ENCODE results near the gene HIC1. TPM values are rescaled to one million over a fixed set of nuclear protein-coding genes. Genes with fewer than 3 reads are reported as not detected.
A peak's percentile ranks its signal among the peaks of the same experiment; 100 is the strongest.

The HIC1 gene
- total and polyA plus RNA-seq, 9 of the 15 experiments (the other 6 are each of a cell fraction or from before 2014, with no cell fraction given), result 0.01 to 2.5 (median 0.18) TPM

GRCh38 chr17:2058586-2059546 lies 4.0 kb downstream of the HIC1 start:
- no peak overlapping the region for H3K27ac ChIP-seq (ENCODE audit: extremely low read depth, low read depth, low read length)
- 95% methylated on average over 7 of the region's 78 CpGs for WGBS (ENCODE audit: insufficient coverage, low coverage, missing lambda C conversion rate)
- H3K9me1 ChIP-seq (ENCODE audit: control insufficient read depth, insufficient read depth, low read length), result no peaks in the 10 kb centered on the region
- no peaks in the 10 kb centered on the region for H3K79me2 ChIP-seq (ENCODE audit: control insufficient read depth, insufficient read depth, low read length)
- intact Hi-C loops (cut with micrococcal nuclease) (loop anchor here (10.0 kb wide), 1 partner anchor 116 kb away; no protein-coding TSS in a partner anchor), in situ Hi-C loops (cut with MboI) (no loop called here)
- FAIRE-seq, result no peak
- H3K4me1 ChIP-seq (replicated peaks in 1 of 2; ENCODE audit: control insufficient read depth in 2 of 2, insufficient read depth in 2 of 2, low read length in 2 of 2), result peaks cover 0 to 47% of the 10 kb centered on the region in 2 experiments; a peak in 2 of 5 replicates
- no TSS peak for BruUV-seq (replicated peaks)
- no peak for DNase-seq (ENCODE audit: extremely low read depth in 1 of 4, low spot score in 3 of 4)
- no peak overlapping the region for H3K4me3 ChIP-seq
- ChIA-PET POLR2A (interaction anchor here (0.6 to 0.7 kb wide), 2 partner anchors 26 to 96 kb away, joined by 3 read pairs; no protein-coding TSS in a partner anchor), CTCF (ENCODE audit: low intra/inter-chr PET ratio) (no interaction called here)
- no peak overlapping the region for H2AFZ ChIP-seq (ENCODE audit: low read depth, low read length)
- H3K9ac ChIP-seq (ENCODE audit: insufficient read depth in 1 of 2, low read depth in 2 of 2, low read length in 2 of 2), result no peak overlapping the region
- H3K9me3 ChIP-seq (replicated peaks; ENCODE audit: control insufficient read depth, insufficient read depth, low read depth, low read length), result no peaks in the 10 kb centered on the region
- no peak overlapping the region for H3K4me2 ChIP-seq (ENCODE audit: insufficient read depth, low read length)
- no peaks in the 10 kb centered on the region for H3K27me3 ChIP-seq (ENCODE audit: control insufficient read depth in 2 of 2, insufficient read depth in 2 of 2, low read length in 2 of 2)
- no peak for ATAC-seq
- H3K36me3 ChIP-seq (ENCODE audit: control insufficient read depth, insufficient read depth, low read length), result no peaks in the 10 kb centered on the region; the same call in 2 of the 3 replicates
- no peaks in the 10 kb centered on the region for H4K20me1 ChIP-seq (replicated peaks; ENCODE audit: control insufficient read depth, insufficient read depth, low read length)
- TF ChIP-seq ZFX (CRISPR knock-in tag; IDR thresholded peaks at IDR 0.05) (peak; percentile 65), ARHGAP35 (IDR thresholded peaks at IDR 0.05; ENCODE audit: partially characterized antibody) (no peak), ZNF175 (CRISPR knock-in tag; IDR thresholded peaks at IDR 0.05; ENCODE audit: low read depth) (no peak), TFAP4 (CRISPR knock-in tag; IDR thresholded peaks at IDR 0.05; ENCODE audit: borderline replicate concordance) (peak; percentile 62; the same call in 1 of the 2 replicates), ZNF780A (CRISPR knock-in tag; IDR thresholded peaks at IDR 0.05) (no peak), DNMT1 (IDR thresholded peaks at IDR 0.05) (no peak), CC2D1A (IDR thresholded peaks at IDR 0.05) (no peak), PURB (CRISPR knock-in tag; IDR thresholded peaks at IDR 0.05; ENCODE audit: low read depth) (no peak), ZKSCAN3 (CRISPR knock-in tag; IDR thresholded peaks at IDR 0.05) (no peak), TFE3 (CRISPR knock-in tag; IDR thresholded peaks at IDR 0.05) (no peak), RBM22 (IDR thresholded peaks at IDR 0.05; ENCODE audit: low read depth, low read length, poor library complexity, severe bottlenecking) (peak; percentile 31), CTCF (IDR thresholded peaks at IDR 0.05 in 2 of 3, conservative IDR thresholded peaks at IDR 0.05 in 1 of 3; ENCODE audit: insufficient read depth in 2 of 3, low read depth in 1 of 3, low read length in 3 of 3) (peak in 2 of 3 experiments; percentile 21 to 35; a peak in 2 of 6 replicates), GABPB1 (CRISPR knock-in tag; IDR thresholded peaks at IDR 0.05) (peak; percentile 32; the same call in 1 of the 2 replicates), STAG1 (CRISPR knock-in tag; IDR thresholded peaks at IDR 0.05; ENCODE audit: borderline replicate concordance) (peak; percentile 26; the same call in 1 of the 2 replicates), GTF2E2 (tag; IDR thresholded peaks at IDR 0.05) (no peak)

Measured in K562 (cell line).